Astrocyte of the spinal cord (primary cell): ENCODE measurements around the gene GRIP2.

Experiments used
- DNase-seq: peaks from one replicate; pipeline ENCODE4 v3.0.0; 2011; ENCODE audit warnings: low read depth, low spot score
- H3K4me3 ChIP-seq: 2 replicates; pipeline ENCODE4 v1.5.1; 2011; ENCODE audit warnings: low read depth, mild to moderate bottlenecking, low read length, moderate library complexity
- CTCF ChIP-seq: IDR thresholded peaks from 2 replicates; pipeline ENCODE4 v1.5.1; 2012; ENCODE audit warnings: low read depth, mild to moderate bottlenecking, low read length, inconsistent platforms
- in situ Hi-C: cut with HindIII; loops from 2 replicates; pipeline ENCODE4 v1.10.0; 2017; ENCODE audit warnings: low sequenced_read_pairs

The GRIP2 gene

GRCh38 chr3:14543446-14543845 lies 3.3 kb upstream of the GRIP2 start:
- TF ChIP-seq CTCF: no peak
- in situ Hi-C loops: no loop called here
- H3K4me3 ChIP-seq: no peak overlapping the region
- no peak for DNase-seq

GRCh38 chr3:14542656-14543055 lies 2.5 kb upstream of the GRIP2 start:
- no peak for TF ChIP-seq CTCF
- H3K4me3 ChIP-seq: no peak overlapping the region
- no peak for DNase-seq
- in situ Hi-C loops: no loop called here

GRCh38 chr3:14541646-14542045 lies 1.5 kb upstream of the GRIP2 start:
- no peak for DNase-seq
- no peak for TF ChIP-seq CTCF
- in situ Hi-C loops: no loop called here
- no peak overlapping the region for H3K4me3 ChIP-seq

GRCh38 chr3:14540821-14541385 lies 761 bp upstream of the GRIP2 start:
- in situ Hi-C loops: no loop called here
- no peak for TF ChIP-seq CTCF
- DNase-seq: no peak
- H3K4me3 ChIP-seq: no peak overlapping the region

GRCh38 chr3:14539384-14539741 lies 779 bp downstream of the GRIP2 start:
- no peak for DNase-seq
- no peak for TF ChIP-seq CTCF
- H3K4me3 ChIP-seq: no peak overlapping the region
- in situ Hi-C loops: no loop called here

GRCh38 chr3:14538451-14539088 lies 1.6 kb downstream of the GRIP2 start:
- in situ Hi-C loops: no loop called here
- DNase-seq: no peak
- H3K4me3 ChIP-seq: no peak overlapping the region
- TF ChIP-seq CTCF: no peak
